ENCODE results near the gene RNF217.

Gene RNF217

DNA sequence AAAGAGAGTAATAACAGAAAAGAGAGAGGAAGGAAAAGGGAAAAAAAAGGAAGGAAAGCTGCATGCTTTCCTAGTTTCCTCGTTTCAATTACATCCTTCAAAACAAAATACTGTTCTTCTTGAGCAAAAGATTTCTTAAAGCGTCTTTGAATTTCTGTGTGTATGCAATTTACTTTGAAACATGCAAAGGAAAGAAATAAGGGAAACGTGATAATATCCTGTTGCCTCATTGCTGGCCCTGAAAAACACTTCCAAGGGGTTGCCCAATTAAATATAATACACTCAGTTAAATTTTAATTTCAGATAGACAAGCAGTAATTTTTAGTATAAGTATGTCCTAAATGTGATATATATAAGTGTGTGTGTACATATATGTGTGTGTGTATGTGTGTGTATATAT, 140.2 kb downstream of the RNF217 start:
- DNase-seq (ENCODE audit: low spot score), result no peak
- TF ChIP-seq, protein P1, sequence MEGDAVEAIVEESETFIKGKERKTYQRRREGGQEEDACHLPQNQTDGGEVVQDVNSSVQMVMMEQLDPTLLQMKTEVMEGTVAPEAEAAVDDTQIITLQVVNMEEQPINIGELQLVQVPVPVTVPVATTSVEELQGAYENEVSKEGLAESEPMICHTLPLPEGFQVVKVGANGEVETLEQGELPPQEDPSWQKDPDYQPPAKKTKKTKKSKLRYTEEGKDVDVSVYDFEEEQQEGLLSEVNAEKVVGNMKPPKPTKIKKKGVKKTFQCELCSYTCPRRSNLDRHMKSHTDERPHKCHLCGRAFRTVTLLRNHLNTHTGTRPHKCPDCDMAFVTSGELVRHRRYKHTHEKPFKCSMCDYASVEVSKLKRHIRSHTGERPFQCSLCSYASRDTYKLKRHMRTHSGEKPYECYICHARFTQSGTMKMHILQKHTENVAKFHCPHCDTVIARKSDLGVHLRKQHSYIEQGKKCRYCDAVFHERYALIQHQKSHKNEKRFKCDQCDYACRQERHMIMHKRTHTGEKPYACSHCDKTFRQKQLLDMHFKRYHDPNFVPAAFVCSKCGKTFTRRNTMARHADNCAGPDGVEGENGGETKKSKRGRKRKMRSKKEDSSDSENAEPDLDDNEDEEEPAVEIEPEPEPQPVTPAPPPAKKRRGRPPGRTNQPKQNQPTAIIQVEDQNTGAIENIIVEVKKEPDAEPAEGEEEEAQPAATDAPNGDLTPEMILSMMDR (IDR thresholded peaks at IDR 0.05; ENCODE audit: extremely low read depth, missing control alignments), result no peak

DNA sequence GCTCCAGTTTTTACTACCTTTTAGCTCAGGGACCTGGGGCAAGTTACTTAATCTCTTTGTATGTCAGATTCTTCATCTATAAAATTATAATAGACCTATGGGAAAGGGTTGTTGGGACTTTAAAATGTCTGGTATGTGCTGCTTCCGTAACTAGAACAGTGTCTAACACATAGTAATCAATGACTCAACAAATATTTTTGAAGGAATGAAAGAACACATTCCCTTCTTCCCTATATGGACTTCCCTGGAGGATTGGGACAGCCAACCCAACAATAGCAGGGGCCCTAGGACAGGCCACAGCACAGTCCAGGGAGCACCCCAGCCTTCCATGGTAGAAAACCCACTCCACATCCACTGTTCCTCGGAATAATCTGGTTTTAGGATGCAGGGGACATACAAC, 140.7 kb downstream of the RNF217 start:
- TF ChIP-seq, protein P1 (IDR thresholded peaks at IDR 0.05; ENCODE audit: extremely low read depth, missing control alignments), result no peak
- no peak for DNase-seq (ENCODE audit: low spot score)

DNA sequence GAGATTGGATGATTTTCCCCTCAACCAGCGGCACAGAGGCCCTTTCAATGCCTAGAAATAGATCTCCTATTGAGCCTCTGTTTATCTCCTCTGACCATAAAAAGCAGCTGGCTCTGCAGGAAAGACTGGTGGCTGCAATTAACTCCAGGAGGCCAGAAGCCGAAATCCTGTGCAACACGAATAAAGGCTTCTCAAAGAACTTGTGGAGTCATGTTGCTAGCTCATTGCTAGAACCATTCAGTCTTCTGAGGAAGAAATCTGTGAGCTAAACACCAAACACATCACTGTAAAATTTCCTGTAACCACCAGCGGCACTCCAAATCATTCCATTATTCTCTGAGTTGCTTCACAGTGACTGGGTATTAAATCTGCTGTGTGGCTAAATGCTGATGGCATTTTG, 142.2 kb downstream of the RNF217 start:
- TF ChIP-seq, protein P1 (IDR thresholded peaks at IDR 0.05; ENCODE audit: extremely low read depth, missing control alignments), result no peak
- no peak for DNase-seq (ENCODE audit: low spot score)

DNA sequence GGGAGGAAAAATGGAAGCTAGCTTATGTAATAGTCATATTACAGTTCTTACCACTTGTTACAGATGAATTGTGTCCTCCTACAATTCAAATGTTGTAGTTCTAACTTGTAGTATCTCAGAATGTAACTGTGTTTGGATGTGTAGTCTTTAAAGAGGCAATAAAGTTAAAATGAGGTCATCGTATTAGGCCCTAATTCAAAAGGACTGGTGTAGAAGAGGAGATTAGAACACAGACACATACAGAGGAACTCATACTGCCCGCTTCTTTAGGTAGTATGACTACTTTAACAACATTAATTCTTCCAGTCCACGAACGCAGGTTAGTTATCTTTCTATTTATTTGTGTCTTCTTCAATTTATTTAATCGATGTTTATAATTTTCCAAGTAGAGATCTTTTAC, 144.8 kb downstream of the RNF217 start:
- no peak for DNase-seq (ENCODE audit: low spot score)
- TF ChIP-seq, protein P1 (IDR thresholded peaks at IDR 0.05; ENCODE audit: extremely low read depth, missing control alignments), result no peak

DNA sequence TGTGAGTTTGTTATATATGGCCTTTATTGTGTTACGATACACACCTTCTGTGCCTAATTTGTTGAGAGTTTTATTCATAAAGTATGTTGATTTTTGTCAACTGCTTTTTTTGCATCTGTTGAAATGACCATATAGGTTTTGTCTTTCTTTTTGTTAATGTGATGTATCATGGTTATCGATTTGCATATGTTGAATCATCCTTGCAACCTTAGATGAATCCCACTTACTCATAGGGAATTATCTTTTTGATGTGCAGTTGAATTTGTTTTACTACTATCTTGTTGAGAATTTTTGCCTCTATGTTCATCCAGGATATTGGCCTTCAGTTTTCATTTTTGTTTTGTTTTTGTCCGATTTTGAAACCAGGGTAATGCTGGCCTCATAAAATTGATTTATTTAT, 145.7 kb downstream of the RNF217 start:
- TF ChIP-seq, protein P1 (IDR thresholded peaks at IDR 0.05; ENCODE audit: extremely low read depth, missing control alignments), result no peak
- DNase-seq (ENCODE audit: low spot score), result no peak

DNA sequence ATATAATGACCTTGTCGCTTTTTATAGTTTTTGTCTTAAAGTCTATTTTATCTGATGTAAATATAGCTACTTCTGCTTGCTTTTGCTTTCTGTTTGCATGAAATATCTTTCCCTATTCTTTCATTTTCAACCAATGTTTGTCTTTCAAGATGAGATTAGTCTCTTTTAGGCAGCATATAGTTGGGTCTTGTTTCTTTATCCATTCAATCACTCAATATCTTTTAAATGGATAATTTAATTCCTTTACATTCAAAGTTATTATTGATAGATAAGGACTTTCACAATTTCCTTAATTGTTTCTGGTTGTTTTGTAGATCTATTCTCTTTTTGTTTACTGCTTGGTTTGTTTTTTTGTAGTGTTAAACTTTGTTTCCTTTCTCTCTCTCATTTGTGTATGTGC, 147.8 kb downstream of the RNF217 start:
- TF ChIP-seq, protein P1 (IDR thresholded peaks at IDR 0.05; ENCODE audit: extremely low read depth, missing control alignments), result no peak
- no peak for DNase-seq (ENCODE audit: low spot score)

DNA sequence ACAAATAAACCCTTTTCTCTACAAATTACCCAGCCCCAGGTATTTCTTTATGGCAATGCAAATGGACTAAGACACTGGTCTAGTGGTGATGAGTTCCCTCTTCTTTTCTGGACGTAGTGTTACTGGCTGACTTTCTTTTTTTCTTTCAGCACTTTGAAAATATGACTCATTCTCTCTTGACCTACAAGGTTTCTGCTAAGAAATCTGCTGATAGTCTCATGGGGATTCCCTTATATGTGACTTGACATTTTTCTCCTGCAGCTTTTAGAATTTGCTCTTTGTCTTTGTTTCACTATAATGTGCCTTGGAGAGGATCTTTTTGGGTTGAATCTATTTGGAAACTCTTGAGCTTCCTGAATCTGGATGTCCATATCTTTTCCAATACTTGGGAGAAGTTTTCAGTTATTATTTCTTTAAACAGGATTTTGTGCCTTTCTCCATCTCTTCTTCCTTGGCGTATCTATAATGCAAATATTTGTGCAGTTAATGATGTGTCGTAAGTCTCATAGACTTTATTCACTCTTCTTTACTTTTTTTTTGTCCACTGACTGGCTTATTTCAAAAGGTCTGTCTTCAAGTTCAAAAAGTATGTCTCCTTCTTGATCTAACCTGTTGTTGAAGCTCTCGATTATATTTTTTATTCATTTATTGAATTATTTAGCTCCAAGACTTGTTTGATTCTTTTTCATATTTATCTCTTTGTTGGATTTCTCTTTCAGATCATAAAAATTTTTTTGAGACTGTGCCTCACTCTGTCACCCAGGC, 149.2 kb downstream of the RNF217 start:
- DNase-seq (ENCODE audit: low spot score), result no peak
- TF ChIP-seq, protein P1 (IDR thresholded peaks at IDR 0.05; ENCODE audit: extremely low read depth, missing control alignments), result no peak
